Esophagus squamous epithelium (tissue), 5 donors: ENCODE data around the gene RBP3. TPM values are rescaled to one million over a fixed set of nuclear protein-coding genes. Genes with fewer than 3 reads are reported as not detected.

Experiments used
- DNase-seq: peaks from one replicate; lab custom pipeline; 2025; lab: John Stamatoyannopoulos, UW
- H3K27ac ChIP-seq, 4 donors: fragments of 200-600 bp; sonication (generic); one replicate each; pipeline ENCODE4 v1.5.1; 2016 to 2019; ENCODE audit warnings: mild to moderate bottlenecking in 1 of 4
- H3K27me3 ChIP-seq, 4 donors: fragments of 200-600 bp; sonication (generic); 1 replicate in 3 of 4; 2 replicates in 1 of 4; pipeline versions ENCODE4 v1.5.1 to v1.6.0; 2017 to 2021; ENCODE audit warnings: antibody characterized with exemption in 1 of 4
- H3K36me3 ChIP-seq, 3 donors: fragments of 200-600 bp; sonication (generic); one replicate each; pipeline ENCODE4 v1.5.1; 2016 to 2019
- H3K4me1 ChIP-seq, 3 donors: fragments of 200-600 bp; sonication (generic); one replicate each; pipeline ENCODE4 v1.5.1; 2017 to 2019
- H3K4me3 ChIP-seq, 4 donors: fragments of 200-600 bp; sonication (generic); 1 replicate in 3 of 4; 2 replicates in 1 of 4; pipeline ENCODE4 v1.5.1; 2016 to 2019; ENCODE audit warnings: mild to moderate bottlenecking in 2 of 4, moderate library complexity in 1 of 4
- H3K9me3 ChIP-seq, 3 donors: fragments of 200-600 bp; sonication (generic); one replicate each; pipeline ENCODE4 v1.5.1; 2016 to 2019
- CTCF ChIP-seq, 6 experiments: fragments of 450-650 bp in 4 of 6; fragments of 200-600 bp in 2 of 6; sonication (generic) in 2 of 6; IDR thresholded peaks; one replicate each; pipeline ENCODE4 v1.5.1; 2016 to 2019; ENCODE audit warnings: antibody characterized with exemption in 6 of 6, mild to moderate bottlenecking in 4 of 6, moderate library complexity in 4 of 6
- POLR2A ChIP-seq, 4 donors: fragments of 450-650 bp; IDR thresholded peaks; one replicate each; pipeline ENCODE4 v1.6.1; 2017; ENCODE audit warnings: antibody characterized with exemption in 4 of 4, mild to moderate bottlenecking in 4 of 4, moderate library complexity in 3 of 4
- WGBS, 2 donors: methylation state at CpG; one replicate each; pipeline ENCODE4 v1.1.5; 2018; 5-methylcytosine and 5-hydroxymethylcytosine counted together
- intact Hi-C: fragments of 100-400 bp; cut with DNase I; formaldehyde crosslinking; loops from one replicate; pipeline ENCODE4 v1.15.0; 2022
- total RNA-seq, 4 donors: library from RNA; depleted of rRNA; stranded (reverse); fragments of >200 nt; gene quantifications; one replicate each; pipeline ENCODE4 v1.1.0, GENCODE V29; 2016
- donor health status: DM: yes; HTN: yes; CAD: no.

The RBP3 gene
- total RNA-seq, 4 donors from 2014 or later: not detected

GRCh38 chr10:47325303-47326291, 22.6 kb upstream of the RBP3 start:
- no peaks in the 10 kb centered on the region for H3K9me3 ChIP-seq
- intact Hi-C loops: no loop called here
- no peak overlapping the region for H3K27ac ChIP-seq
- peaks cover 0 to 33% (median 0%) of the 10 kb centered on the region in 4 donors for H3K27me3 ChIP-seq
- H3K4me1 ChIP-seq: peaks cover 0 to 14% (median 0%) of the 10 kb centered on the region in 3 donors
- WGBS, 2 donors: 85 to 87% methylated on average over 8 to 18 of the region's 30 CpGs
- H3K4me3 ChIP-seq: no peak overlapping the region
- DNase-seq: no peak
- no peaks in the 10 kb centered on the region for H3K36me3 ChIP-seq
- no peak for TF ChIP-seq POLR2A (IDR thresholded peaks at IDR 0.05)
- no peak for TF ChIP-seq CTCF (IDR thresholded peaks at IDR 0.05)

DNA sequence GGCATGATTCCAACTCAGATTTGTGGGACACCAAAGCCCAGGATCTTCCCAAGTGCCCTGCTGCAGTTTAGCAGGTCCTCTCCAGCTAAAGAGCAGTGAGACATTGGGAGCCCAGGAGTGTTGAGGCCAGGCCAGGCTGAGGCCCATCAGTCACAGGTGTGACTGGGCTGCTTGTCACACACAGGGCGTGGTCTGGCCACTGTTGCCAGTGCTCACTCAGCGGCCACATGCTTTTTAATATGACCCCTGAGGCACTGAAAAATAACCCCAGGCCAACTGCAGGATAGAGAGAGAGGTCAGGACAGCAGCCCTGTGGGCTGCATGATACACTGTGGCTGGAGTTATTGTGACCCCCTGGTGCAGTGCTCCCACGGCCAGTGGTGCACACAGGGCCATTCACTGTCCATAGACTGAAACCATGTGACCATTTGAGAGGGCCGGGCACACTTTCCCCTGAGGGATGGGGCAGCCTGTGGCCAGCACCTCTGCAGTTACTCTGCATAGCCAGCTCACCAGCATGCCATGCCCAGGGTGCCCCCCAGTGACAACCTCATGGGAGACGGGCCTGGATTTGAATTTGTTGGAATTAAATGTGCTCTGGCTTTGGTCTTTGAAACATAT, 21.7 kb upstream of the RBP3 start:
- peaks cover 0 to 28% (median 0%) of the 10 kb centered on the region in 4 donors for H3K27me3 ChIP-seq
- H3K27ac ChIP-seq: no peak overlapping the region
- no peak for TF ChIP-seq CTCF (IDR thresholded peaks at IDR 0.05)
- no peak for TF ChIP-seq POLR2A (IDR thresholded peaks at IDR 0.05)
- no peaks in the 10 kb centered on the region for H3K9me3 ChIP-seq
- intact Hi-C loops: no loop called here
- no peak overlapping the region for H3K4me3 ChIP-seq
- H3K36me3 ChIP-seq: no peaks in the 10 kb centered on the region
- DNase-seq: no peak
- H3K4me1 ChIP-seq: peaks cover 0 to 14% (median 0%) of the 10 kb centered on the region in 3 donors
- WGBS, 2 donors: 67 to 88% methylated on average over 1 to 2 of the region's 5 CpGs

DNA sequence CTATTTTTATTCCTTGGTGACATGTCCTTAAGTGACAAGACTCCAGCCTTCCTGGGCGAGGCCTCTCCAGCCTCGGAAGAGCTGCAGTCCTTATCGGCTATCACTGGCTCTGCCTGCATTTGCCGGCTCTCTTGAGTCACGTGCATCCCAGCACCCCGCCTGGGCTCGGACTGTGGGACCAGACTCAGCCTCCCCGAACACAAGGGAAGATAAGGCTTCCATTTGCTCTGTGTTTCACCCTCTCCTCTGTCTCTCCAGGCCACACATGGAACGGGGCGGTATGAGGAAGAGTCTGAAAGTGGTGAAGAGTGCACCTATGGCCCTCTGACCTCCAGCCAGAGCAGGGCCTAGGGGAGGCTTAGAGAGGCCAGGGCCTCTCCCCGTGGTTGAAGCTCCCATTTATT, 21.2 kb upstream of the RBP3 start:
- H3K36me3 ChIP-seq: no peaks in the 10 kb centered on the region
- H3K27ac ChIP-seq: no peak overlapping the region
- DNase-seq: no peak
- H3K4me3 ChIP-seq: no peak overlapping the region
- WGBS, 2 donors: 53 to 88% methylated on average over 1 to 4 of the region's 11 CpGs
- no peaks in the 10 kb centered on the region for H3K9me3 ChIP-seq
- intact Hi-C loops: no loop called here
- peaks cover 0 to 14% (median 0%) of the 10 kb centered on the region in 3 donors for H3K4me1 ChIP-seq
- peaks cover 0 to 23% (median 0%) of the 10 kb centered on the region in 4 donors for H3K27me3 ChIP-seq
- TF ChIP-seq CTCF (IDR thresholded peaks at IDR 0.05): no peak
- no peak for TF ChIP-seq POLR2A (IDR thresholded peaks at IDR 0.05)

DNA sequence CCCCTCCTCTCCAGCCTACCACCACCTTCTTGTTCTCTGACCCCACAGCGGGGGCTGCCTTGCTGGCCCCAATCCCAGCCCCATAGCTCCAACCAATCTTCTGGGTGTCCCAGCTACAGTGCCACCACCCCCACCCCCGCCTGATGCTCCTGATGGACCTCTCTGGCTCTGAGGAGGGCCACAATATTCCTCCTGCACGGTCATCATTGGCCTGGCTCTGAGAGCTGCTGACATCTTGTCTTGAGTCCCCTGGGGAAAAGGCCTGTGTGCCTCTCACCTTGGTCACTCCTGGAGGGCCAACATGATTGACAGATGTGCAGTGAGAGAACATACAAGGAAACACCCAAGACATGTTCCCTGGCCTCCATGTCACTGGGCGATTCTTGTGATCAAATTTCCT, 18.3 kb upstream of the RBP3 start:
- TF ChIP-seq CTCF (IDR thresholded peaks at IDR 0.05): no peak
- TF ChIP-seq POLR2A (IDR thresholded peaks at IDR 0.05): no peak
- intact Hi-C loops: no loop called here
- Histone ChIP-seq H3K27ac (no peak overlapping the region), H3K36me3 (no peaks in the 10 kb centered on the region), H3K4me3 (no peak overlapping the region), H3K9me3 (no peaks in the 10 kb centered on the region), H3K4me1 (peaks cover 0 to 9% (median 0%) of the 10 kb centered on the region in 3 donors), H3K27me3 (peaks cover 0 to 20% (median 0%) of the 10 kb centered on the region in 4 donors)
- no peak for DNase-seq
- WGBS, 2 donors: 83 to 86% methylated on average over 1 to 2 of the region's 4 CpGs

GRCh38 chr10:47330366-47330765, 17.8 kb upstream of the RBP3 start:
- Histone ChIP-seq H3K36me3 (no peaks in the 10 kb centered on the region), H3K27ac (no peak overlapping the region), H3K4me3 (no peak overlapping the region), H3K4me1 (peaks cover 0 to 9% (median 0%) of the 10 kb centered on the region in 3 donors), H3K9me3 (no peaks in the 10 kb centered on the region), H3K27me3 (peaks cover 0 to 15% (median 0%) of the 10 kb centered on the region in 4 donors)
- no peak for DNase-seq
- WGBS, 2 donors: 91 to 93% methylated on average over 3 of the region's 3 CpGs
- intact Hi-C loops: no loop called here
- TF ChIP-seq CTCF (IDR thresholded peaks at IDR 0.05): no peak
- no peak for TF ChIP-seq POLR2A (IDR thresholded peaks at IDR 0.05)
